HPDE6-E6E7 (cell line): ENCODE measurements around the gene MYO9B.

ENCODE experiments used
- DNase-seq: peaks from one replicate; pipeline ENCODE4 v3.0.0; 2011; ENCODE audit warnings: missing footprints; ENCODE audit errors: extremely low spot score

Gene MYO9B

GRCh38 chr19:17061691-17062090 is 13.9 kb upstream of the MYO9B start:
- DNase-seq: no peak

DNA sequence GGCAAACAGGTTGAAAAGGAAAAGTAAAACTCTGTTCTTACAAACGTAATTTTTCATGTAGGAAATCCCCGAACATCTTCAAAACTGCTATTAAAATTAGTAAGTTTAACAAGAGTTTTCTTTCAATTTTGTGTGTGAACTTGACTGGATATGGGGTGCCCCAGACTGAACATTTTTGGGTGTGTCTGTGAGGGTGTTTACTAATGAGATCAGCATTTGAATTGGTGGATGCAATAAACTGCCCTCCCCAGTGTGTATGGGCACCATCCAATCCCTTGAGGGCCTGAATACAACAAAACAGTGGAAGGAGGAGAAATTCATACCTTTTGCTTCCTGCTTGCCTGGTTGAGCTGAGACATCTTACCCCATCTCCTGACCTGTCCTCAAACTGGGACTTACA is 12.1 kb upstream of the MYO9B start:
- DNase-seq: no peak

DNA sequence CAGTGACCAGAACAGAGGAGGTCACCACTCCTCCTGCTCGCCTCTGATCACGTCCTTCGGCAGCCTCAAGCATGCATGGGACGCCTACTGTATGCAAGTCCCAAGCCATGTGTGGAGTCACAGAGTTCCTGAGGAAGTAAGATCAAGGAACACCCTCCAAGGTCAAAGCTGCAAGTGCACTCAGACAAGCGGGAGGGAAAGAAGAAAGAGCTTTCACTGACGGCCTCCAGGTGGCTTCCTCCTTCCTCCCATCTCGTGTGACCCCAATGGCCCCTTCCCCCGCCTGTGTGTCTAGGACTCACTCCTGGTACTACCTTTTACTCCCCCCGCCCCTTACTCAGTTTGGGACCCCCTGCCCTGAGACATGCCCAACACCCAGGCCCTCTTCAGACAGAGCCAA is 6.4 kb upstream of the MYO9B start:
- DNase-seq: no peak

- DNase-seq: no peak
Observed at GRCh38 chr19:17070421-17070820, 5.2 kb upstream of the MYO9B start.

DNA sequence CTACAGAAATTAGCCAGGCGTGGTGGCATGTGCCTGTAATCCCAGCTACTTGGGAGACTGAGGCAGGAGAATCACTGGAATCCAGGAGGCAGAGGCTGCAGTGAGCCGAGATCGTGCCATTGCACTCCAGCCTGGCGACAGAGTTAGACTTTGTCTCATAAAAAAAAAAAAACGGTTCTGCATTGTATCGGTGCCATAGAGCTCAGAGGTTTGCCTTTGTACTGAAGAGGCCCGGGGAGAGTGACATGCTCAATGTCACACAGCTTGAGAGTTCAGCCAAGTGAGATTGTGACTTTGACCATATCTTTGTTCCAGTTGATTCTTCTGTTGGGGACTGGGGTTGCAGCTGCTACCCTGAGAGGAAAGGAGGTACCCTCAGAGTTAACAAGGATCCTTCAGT is 4.7 kb upstream of the MYO9B start:
- DNase-seq: no peak

- no peak for DNase-seq
Observed at GRCh38 chr19:17073869-17074633, 1.5 kb upstream of the MYO9B start.

GRCh38 chr19:17074634-17075034 is 943 bp upstream of the MYO9B start:
- DNase-seq: no peak

DNA sequence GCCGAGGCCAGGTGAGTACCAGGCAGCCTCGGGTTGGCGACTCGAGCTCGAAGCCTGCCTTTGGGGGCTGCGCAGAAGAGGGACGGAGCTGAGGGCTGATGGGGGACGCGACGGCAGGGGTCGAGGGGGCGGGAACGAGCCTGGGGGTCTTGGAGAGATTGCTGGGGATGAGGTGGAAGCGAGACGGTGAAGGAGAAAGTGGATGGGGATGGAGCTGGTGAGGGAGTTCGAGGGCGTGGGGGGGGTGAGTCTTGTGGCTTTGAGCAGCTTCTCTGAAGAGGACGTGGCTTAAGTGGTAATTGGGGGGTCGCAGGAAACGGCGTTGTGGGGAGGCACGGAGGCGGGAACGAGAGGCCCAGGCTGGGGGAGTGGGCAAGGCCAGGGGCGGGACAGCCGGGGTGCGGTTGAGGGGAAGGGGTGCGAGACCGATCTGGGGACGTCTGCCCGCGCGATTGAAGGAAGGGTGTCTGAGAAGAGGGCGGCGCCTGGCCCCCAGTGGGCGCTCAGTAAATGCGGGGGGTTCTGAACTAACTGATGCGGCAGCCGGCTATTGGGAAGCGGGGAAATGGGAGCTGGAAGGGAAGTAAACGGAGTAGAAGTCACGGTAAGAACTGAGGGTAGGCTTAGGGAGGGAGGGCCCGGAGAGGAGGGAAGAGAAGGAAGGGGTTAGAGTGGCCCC is 426 bp downstream of the MYO9B start:
- DNase-seq: no peak

- DNase-seq: no peak
Observed at GRCh38 chr19:17076543-17076991, 990 bp downstream of the MYO9B start.

GRCh38 chr19:17077447-17078028 is 2.0 kb downstream of the MYO9B start:
- no peak for DNase-seq

GRCh38 chr19:17078036-17078919 is 2.7 kb downstream of the MYO9B start:
- DNase-seq: no peak

GRCh38 chr19:17078920-17079709 is 3.5 kb downstream of the MYO9B start:
- DNase-seq: no peak

- DNase-seq: peak; percentile 98
Observed at GRCh38 chr19:17079710-17080439, 4.3 kb downstream of the MYO9B start.

- no peak for DNase-seq
Observed at GRCh38 chr19:17080440-17080801, 4.8 kb downstream of the MYO9B start.

DNA sequence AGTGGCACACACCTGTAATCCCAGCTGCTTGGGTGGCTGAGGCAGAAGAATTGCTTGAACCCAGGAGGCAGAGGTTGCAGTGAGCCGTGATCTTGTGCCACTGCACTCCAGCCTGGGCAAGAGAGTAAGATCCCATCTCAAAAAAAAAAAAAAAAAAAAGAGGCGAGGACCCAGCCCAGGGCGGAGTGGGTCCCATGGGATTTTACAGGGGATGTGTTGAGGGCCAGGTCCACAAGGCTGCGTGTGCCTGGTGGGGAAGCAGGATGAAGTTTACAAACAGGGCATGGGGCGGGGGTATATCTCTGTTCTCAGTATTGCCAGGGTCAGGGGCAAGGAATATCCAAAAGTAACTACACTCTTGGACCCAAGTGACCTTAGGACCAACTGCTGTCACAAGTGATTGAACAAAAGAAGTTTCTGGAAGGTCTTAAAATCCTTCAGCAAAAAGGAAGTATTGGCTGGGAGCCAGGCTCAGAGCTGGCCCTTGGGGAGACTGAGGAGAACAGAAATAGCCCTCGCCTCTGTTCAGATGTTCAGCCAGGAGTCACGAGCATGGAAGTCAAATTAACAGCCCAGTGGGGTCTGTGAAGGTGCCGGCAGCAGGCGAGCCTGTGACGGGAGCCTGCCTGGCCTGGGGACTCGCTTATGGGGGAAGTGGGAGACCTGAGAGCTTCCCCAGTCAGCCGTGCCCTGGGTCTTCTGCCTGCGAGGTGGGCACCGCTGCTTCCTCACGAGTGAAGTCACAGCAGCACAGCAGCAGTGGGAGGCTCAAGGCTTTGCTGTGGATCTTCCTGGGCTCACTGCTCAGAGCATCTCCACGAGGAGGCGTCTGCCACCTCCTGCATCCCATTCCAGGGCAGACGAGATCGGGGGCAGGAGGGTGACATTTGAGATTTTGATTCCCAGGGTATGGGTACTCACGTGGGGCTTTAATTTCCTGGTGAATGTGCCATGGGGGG is 6.4 kb downstream of the MYO9B start:
- DNase-seq: no peak

- DNase-seq: no peak
Observed at GRCh38 chr19:17086120-17086519, 10.5 kb downstream of the MYO9B start.

DNA sequence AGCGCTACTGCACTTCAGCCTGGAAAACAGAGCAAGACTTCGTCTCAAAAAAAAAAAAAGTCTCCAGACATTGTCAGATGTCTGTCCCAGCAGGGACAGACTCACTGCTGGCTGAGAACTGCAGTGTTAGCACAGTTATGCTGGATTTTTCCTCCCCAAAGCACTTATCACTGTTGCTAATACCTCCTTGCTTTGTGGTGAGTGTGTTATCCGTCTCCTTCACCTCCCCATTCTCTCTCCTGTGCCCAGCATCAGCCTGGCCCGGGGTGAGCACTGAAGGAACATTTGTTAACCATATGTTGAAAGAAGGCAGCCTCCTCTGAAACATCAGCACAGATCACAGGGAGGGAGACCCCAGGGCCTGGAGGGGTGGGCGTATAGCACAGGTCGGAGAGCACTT is 11.3 kb downstream of the MYO9B start:
- no peak for DNase-seq

- no peak for DNase-seq
Observed at GRCh38 chr19:17088552-17088951, 13.0 kb downstream of the MYO9B start.

DNA sequence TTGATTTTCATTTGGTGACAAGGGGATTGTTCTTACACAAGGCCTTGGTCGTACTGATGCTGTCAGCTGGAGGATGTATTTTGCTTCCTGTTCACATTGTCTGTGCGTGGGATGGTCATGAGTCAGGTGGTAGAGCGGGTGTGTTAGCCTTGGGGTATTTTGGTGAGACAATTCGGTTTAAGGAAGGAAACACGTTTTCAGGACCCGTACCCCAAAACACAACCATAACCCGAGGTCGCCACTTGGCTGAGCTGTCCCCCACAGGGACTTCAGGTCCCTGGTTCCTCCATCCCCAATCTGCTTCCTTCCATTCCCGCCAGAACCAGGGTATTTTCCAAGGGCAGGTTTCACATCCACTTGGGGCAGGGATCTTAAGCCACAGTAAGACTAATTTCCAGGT is 15.0 kb downstream of the MYO9B start:
- DNase-seq: no peak
